ENCODE results near the gene CBFB.

Gene CBFB

GRCh38 chr16:67028696-67029253 is at the start of gene CBFB:
TSS of gene CBFB (plus strand) at chr16:67029149. CDS start at chr16:67029408, 259 bp downstream.
- TF ChIP-seq CEBPB (IDR thresholded peaks at IDR 0.05) (no peak), RAD21 (IDR thresholded peaks at IDR 0.05; ENCODE audit: low read depth) (no peak), EP300 (IDR thresholded peaks at IDR 0.05; ENCODE audit: borderline replicate concordance) (no peak), TCF12 (IDR thresholded peaks at IDR 0.05; ENCODE audit: low read depth) (no peak; the same call in 1 of the 2 replicates), TEAD4 (IDR thresholded peaks at IDR 0.05) (no peak), ZBTB7A (IDR thresholded peaks at IDR 0.05; ENCODE audit: low read depth) (no peak), YY1 (IDR thresholded peaks at IDR 0.05; ENCODE audit: low read depth) (peak; percentile 54; the same call in 1 of the 2 replicates), REST (IDR thresholded peaks at IDR 0.05; ENCODE audit: low read depth) (no peak), TAF1 (IDR thresholded peaks at IDR 0.05; ENCODE audit: low read depth) (peak; percentile 72), EGR1 (IDR thresholded peaks at IDR 0.05) (peak; percentile 54), FOXM1 (IDR thresholded peaks at IDR 0.05; ENCODE audit: borderline replicate concordance, low read depth) (no peak), CREB1 (IDR thresholded peaks at IDR 0.05; ENCODE audit: low read depth) (no peak), NFIC (IDR thresholded peaks at IDR 0.05) (no peak), USF1 (IDR thresholded peaks at IDR 0.05) (no peak), MAX (IDR thresholded peaks at IDR 0.05) (peak; percentile 11; the same call in 1 of the 2 replicates)

GRCh38 chr16:66983033-66983432 is 45.9 kb upstream of the CBFB start:
- TF ChIP-seq MAX (IDR thresholded peaks at IDR 0.05) (no peak), YY1 (IDR thresholded peaks at IDR 0.05; ENCODE audit: low read depth) (no peak), NFIC (IDR thresholded peaks at IDR 0.05) (no peak), USF1 (IDR thresholded peaks at IDR 0.05) (no peak), CREB1 (IDR thresholded peaks at IDR 0.05; ENCODE audit: low read depth) (no peak), TCF12 (IDR thresholded peaks at IDR 0.05; ENCODE audit: low read depth) (no peak), REST (IDR thresholded peaks at IDR 0.05; ENCODE audit: low read depth) (no peak), ZBTB7A (IDR thresholded peaks at IDR 0.05; ENCODE audit: low read depth) (no peak), CEBPB (IDR thresholded peaks at IDR 0.05) (no peak), TAF1 (IDR thresholded peaks at IDR 0.05; ENCODE audit: low read depth) (no peak)

GRCh38 chr16:66984892-66985311 is 44.0 kb upstream of the CBFB start:
- TF ChIP-seq TEAD4 (IDR thresholded peaks at IDR 0.05) (no peak), USF1 (IDR thresholded peaks at IDR 0.05) (no peak), CEBPB (IDR thresholded peaks at IDR 0.05) (no peak), EGR1 (IDR thresholded peaks at IDR 0.05) (no peak), NFIC (IDR thresholded peaks at IDR 0.05) (no peak), YY1 (IDR thresholded peaks at IDR 0.05; ENCODE audit: low read depth) (no peak), ZBTB7A (IDR thresholded peaks at IDR 0.05; ENCODE audit: low read depth) (no peak), REST (IDR thresholded peaks at IDR 0.05; ENCODE audit: low read depth) (no peak), TCF12 (IDR thresholded peaks at IDR 0.05; ENCODE audit: low read depth) (no peak), MAX (IDR thresholded peaks at IDR 0.05) (no peak), EP300 (IDR thresholded peaks at IDR 0.05; ENCODE audit: borderline replicate concordance) (no peak), TAF1 (IDR thresholded peaks at IDR 0.05; ENCODE audit: low read depth) (no peak), CREB1 (IDR thresholded peaks at IDR 0.05; ENCODE audit: low read depth) (no peak)

Data from Ishikawa (cell line).